Fibroblast of the aortic adventitia (primary cell): ENCODE measurements around the gene METAP1. TPM values are rescaled to one million over a fixed set of nuclear protein-coding genes. Genes with fewer than 3 reads are reported as not detected.
A peak's percentile ranks its signal among the peaks of the same experiment; 100 is the strongest.

Experiments used
- DNase-seq: peaks from one replicate; pipeline ENCODE4 v3.0.0-alpha.2; 2010; ENCODE audit warnings: low read depth
- H3K4me3 ChIP-seq: 2 replicates; pipeline ENCODE4 v1.5.1; 2011; ENCODE audit warnings: low read depth, mild to moderate bottlenecking, control low read depth, low read length, moderate library complexity
- CTCF ChIP-seq: IDR thresholded peaks from 2 replicates; pipeline ENCODE4 v1.5.1; 2011; ENCODE audit warnings: mild to moderate bottlenecking, low read length, control low read depth, inconsistent platforms; ENCODE audit not compliant: insufficient read depth
- total RNA-seq: library from RNA; depleted of rRNA; stranded (reverse); fragments of >200 nt; gene quantifications from 2 replicates; pipeline ENCODE4 v1.2.3, GENCODE V29; 2012; ENCODE audit warnings: low replicate concordance

The METAP1 gene
- 57.5 and 64.6 TPM in 2 replicates for total RNA-seq

GRCh38 chr4:98995183-98996055 is at the start of gene METAP1:
Gene METAP1, plus strand, starts transcription at chr4:98995721. Its CDS starts 33 bp downstream, at chr4:98995754.
- peak; percentile 89 for DNase-seq
- H3K4me3 ChIP-seq: peak within 1 kb of the TSS; percentile 92
- peak; percentile 50 for TF ChIP-seq CTCF

- TF ChIP-seq CTCF: no peak
- no peak overlapping the region for H3K4me3 ChIP-seq
- DNase-seq: no peak
Observed at GRCh38 chr4:98946359-98946758, 49.2 kb upstream of the METAP1 start.

- H3K4me3 ChIP-seq: no peak overlapping the region
- TF ChIP-seq CTCF: no peak
- DNase-seq: peak; percentile 24
Observed at GRCh38 chr4:98950925-98951324, 44.6 kb upstream of the METAP1 start.

- no peak for TF ChIP-seq CTCF
- no peak overlapping the region for H3K4me3 ChIP-seq
- DNase-seq: no peak
Observed at GRCh38 chr4:98951710-98952109, 43.8 kb upstream of the METAP1 start.

- no peak for TF ChIP-seq CTCF
- no peak overlapping the region for H3K4me3 ChIP-seq
- DNase-seq: no peak
Observed at GRCh38 chr4:98955229-98955628, 40.3 kb upstream of the METAP1 start.

GRCh38 chr4:98958065-98958464 is 37.5 kb upstream of the METAP1 start:
- no peak for DNase-seq
- TF ChIP-seq CTCF: no peak
- H3K4me3 ChIP-seq: no peak overlapping the region
